ENCODE results near the gene PIBF1.
"Not testable (repeated sequence)": the region's sequence is repeated elsewhere in the genome, so short reads cannot be mapped to it uniquely, and the experiment has no call there.

The PIBF1 gene

GRCh38 chr13:72820898-72821279 is 39.0 kb downstream of the PIBF1 start:
- WGBS, 2 experiments (ENCODE audit: insufficient coverage in 2 of 2), result no CpG with 5 or more reads among the region's 1 CpG
- Histone ChIP-seq H3K4me1 (ENCODE audit: control insufficient read depth, insufficient read depth, low read length, poor library complexity, severe bottlenecking) (peaks cover 3% of the 10 kb centered on the region), H3K4me3 (ENCODE audit: extremely low read depth, insufficient read depth, low read length, poor library complexity, severe bottlenecking) (no peak overlapping the region), H3K27ac (ENCODE audit: low read depth, low read length, severe bottlenecking) (no peak overlapping the region), H3K9me3 (ENCODE audit: control insufficient read depth, low read length) (no peaks in the 10 kb centered on the region), H3K36me3 (ENCODE audit: control insufficient read depth, insufficient read depth, low read length) (peaks cover 16% of the 10 kb centered on the region)

- no peak overlapping the region for H3K27ac ChIP-seq (ENCODE audit: low read depth, low read length, severe bottlenecking)
- H3K9me3 ChIP-seq (ENCODE audit: control insufficient read depth, low read length), result no peaks in the 10 kb centered on the region
- peaks cover 23% of the 10 kb centered on the region for H3K36me3 ChIP-seq (ENCODE audit: control insufficient read depth, insufficient read depth, low read length)
- peaks cover 3% of the 10 kb centered on the region for H3K4me1 ChIP-seq (ENCODE audit: control insufficient read depth, insufficient read depth, low read length, poor library complexity, severe bottlenecking)
- H3K4me3 ChIP-seq (ENCODE audit: extremely low read depth, insufficient read depth, low read length, poor library complexity, severe bottlenecking), result no peak overlapping the region
- WGBS, 2 experiments (ENCODE audit: insufficient coverage in 2 of 2), result no CpG with 5 or more reads among the region's 2 CpGs
Measured at GRCh38 chr13:72823081-72823480, 41.1 kb downstream of the PIBF1 start.

- H3K9me3 ChIP-seq (ENCODE audit: control insufficient read depth, low read length), result no peaks in the 10 kb centered on the region
- H3K27ac ChIP-seq (ENCODE audit: low read depth, low read length, severe bottlenecking), result no peak overlapping the region
- no peak overlapping the region for H3K4me3 ChIP-seq (ENCODE audit: extremely low read depth, insufficient read depth, low read length, poor library complexity, severe bottlenecking)
- peaks cover 3% of the 10 kb centered on the region for H3K4me1 ChIP-seq (ENCODE audit: control insufficient read depth, insufficient read depth, low read length, poor library complexity, severe bottlenecking)
- 94% methylated on average over 3 of the region's 3 CpGs; no CpG with 5 or more reads in 1 of the 2 experiments for WGBS, 2 experiments (ENCODE audit: insufficient coverage in 2 of 2)
- peaks cover 23% of the 10 kb centered on the region for H3K36me3 ChIP-seq (ENCODE audit: control insufficient read depth, insufficient read depth, low read length)
Measured at GRCh38 chr13:72823724-72824123, 41.8 kb downstream of the PIBF1 start.

GRCh38 chr13:72834601-72835000 is 52.7 kb downstream of the PIBF1 start:
- Histone ChIP-seq H3K9me3 (ENCODE audit: control insufficient read depth, low read length) (no peaks in the 10 kb centered on the region), H3K36me3 (ENCODE audit: control insufficient read depth, insufficient read depth, low read length) (peaks cover 18% of the 10 kb centered on the region), H3K4me1 (ENCODE audit: control insufficient read depth, insufficient read depth, low read length, poor library complexity, severe bottlenecking) (no peaks in the 10 kb centered on the region), H3K4me3 (ENCODE audit: extremely low read depth, insufficient read depth, low read length, poor library complexity, severe bottlenecking) (no peak overlapping the region), H3K27ac (ENCODE audit: low read depth, low read length, severe bottlenecking) (no peak overlapping the region)
- no CpG with 5 or more reads among the region's 3 CpGs for WGBS, 2 experiments (ENCODE audit: insufficient coverage in 2 of 2)

GRCh38 chr13:72839831-72840426 is 58.0 kb downstream of the PIBF1 start:
- Histone ChIP-seq H3K27ac (ENCODE audit: low read depth, low read length, severe bottlenecking) (no peak overlapping the region), H3K36me3 (ENCODE audit: control insufficient read depth, insufficient read depth, low read length) (peaks cover 13% of the 10 kb centered on the region), H3K4me3 (ENCODE audit: extremely low read depth, insufficient read depth, low read length, poor library complexity, severe bottlenecking) (no peak overlapping the region), H3K4me1 (ENCODE audit: control insufficient read depth, insufficient read depth, low read length, poor library complexity, severe bottlenecking) (no peaks in the 10 kb centered on the region), H3K9me3 (ENCODE audit: control insufficient read depth, low read length) (no peaks in the 10 kb centered on the region)
- WGBS, 2 experiments (ENCODE audit: insufficient coverage in 2 of 2), result no CpG with 5 or more reads among the region's 1 CpG

DNA sequence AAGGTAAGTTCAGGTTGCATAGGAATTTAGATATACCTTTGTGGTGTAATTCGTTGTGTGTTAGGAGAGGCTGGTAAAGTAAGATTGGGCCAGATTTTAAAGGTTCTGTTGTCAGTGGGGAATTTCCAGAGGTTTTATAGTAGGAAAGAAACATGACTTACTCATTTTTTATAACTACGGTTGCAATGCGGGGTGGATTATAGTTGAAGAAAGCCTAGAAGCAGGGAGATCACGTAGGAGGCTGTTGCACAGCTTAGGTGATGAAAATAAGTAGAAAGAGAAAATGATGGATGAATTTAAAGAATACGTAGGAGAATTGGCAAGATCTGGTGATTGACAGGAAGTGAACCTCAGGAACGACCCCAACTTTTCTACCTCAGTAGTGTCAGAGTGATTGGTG is 61.1 kb downstream of the PIBF1 start:
- Histone ChIP-seq H3K27ac (ENCODE audit: low read depth, low read length, severe bottlenecking) (no peak overlapping the region), H3K4me3 (ENCODE audit: extremely low read depth, insufficient read depth, low read length, poor library complexity, severe bottlenecking) (no peak overlapping the region), H3K4me1 (ENCODE audit: control insufficient read depth, insufficient read depth, low read length, poor library complexity, severe bottlenecking) (no peaks in the 10 kb centered on the region), H3K36me3 (ENCODE audit: control insufficient read depth, insufficient read depth, low read length) (peaks cover 12% of the 10 kb centered on the region), H3K9me3 (ENCODE audit: control insufficient read depth, low read length) (no peaks in the 10 kb centered on the region)
- WGBS, 2 experiments (ENCODE audit: insufficient coverage in 2 of 2), result 95 to 100% methylated on average over 5 to 6 of the region's 6 CpGs

- peaks cover 12% of the 10 kb centered on the region for H3K36me3 ChIP-seq (ENCODE audit: control insufficient read depth, insufficient read depth, low read length)
- not testable (repeated sequence) for H3K4me1 ChIP-seq (ENCODE audit: control insufficient read depth, insufficient read depth, low read length, poor library complexity, severe bottlenecking); H3K9me3 ChIP-seq (ENCODE audit: control insufficient read depth, low read length); H3K27ac ChIP-seq (ENCODE audit: low read depth, low read length, severe bottlenecking); H3K4me3 ChIP-seq (ENCODE audit: extremely low read depth, insufficient read depth, low read length, poor library complexity, severe bottlenecking)
- no CpG with 5 or more reads among the region's 2 CpGs for WGBS, 2 experiments (ENCODE audit: insufficient coverage in 2 of 2)
Measured at GRCh38 chr13:72845148-72845547, 63.2 kb downstream of the PIBF1 start.

- no peaks in the 10 kb centered on the region for H3K4me1 ChIP-seq (ENCODE audit: control insufficient read depth, insufficient read depth, low read length, poor library complexity, severe bottlenecking)
- H3K9me3 ChIP-seq (ENCODE audit: control insufficient read depth, low read length), result no peaks in the 10 kb centered on the region
- H3K27ac ChIP-seq (ENCODE audit: low read depth, low read length, severe bottlenecking), result no peak overlapping the region
- no peak overlapping the region for H3K4me3 ChIP-seq (ENCODE audit: extremely low read depth, insufficient read depth, low read length, poor library complexity, severe bottlenecking)
- peaks cover 32% of the 10 kb centered on the region for H3K36me3 ChIP-seq (ENCODE audit: control insufficient read depth, insufficient read depth, low read length)
- no CpG with 5 or more reads among the region's 1 CpG for WGBS, 2 experiments (ENCODE audit: insufficient coverage in 2 of 2)
Measured at GRCh38 chr13:72849571-72849970, 67.6 kb downstream of the PIBF1 start.

GRCh38 chr13:72850959-72851677 is 69.2 kb downstream of the PIBF1 start:
- no peak overlapping the region for H3K27ac ChIP-seq (ENCODE audit: low read depth, low read length, severe bottlenecking)
- H3K4me1 ChIP-seq (ENCODE audit: control insufficient read depth, insufficient read depth, low read length, poor library complexity, severe bottlenecking), result no peaks in the 10 kb centered on the region
- H3K9me3 ChIP-seq (ENCODE audit: control insufficient read depth, low read length), result no peaks in the 10 kb centered on the region
- peaks cover 32% of the 10 kb centered on the region for H3K36me3 ChIP-seq (ENCODE audit: control insufficient read depth, insufficient read depth, low read length)
- no peak overlapping the region for H3K4me3 ChIP-seq (ENCODE audit: extremely low read depth, insufficient read depth, low read length, poor library complexity, severe bottlenecking)
- WGBS, 2 experiments (ENCODE audit: insufficient coverage in 2 of 2), result 89 to 92% methylated on average over 10 to 18 of the region's 18 CpGs

- Histone ChIP-seq H3K27ac (ENCODE audit: low read depth, low read length, severe bottlenecking) (no peak overlapping the region), H3K4me3 (ENCODE audit: extremely low read depth, insufficient read depth, low read length, poor library complexity, severe bottlenecking) (no peak overlapping the region), H3K36me3 (ENCODE audit: control insufficient read depth, insufficient read depth, low read length) (peaks cover 32% of the 10 kb centered on the region), H3K4me1 (ENCODE audit: control insufficient read depth, insufficient read depth, low read length, poor library complexity, severe bottlenecking) (no peaks in the 10 kb centered on the region), H3K9me3 (ENCODE audit: control insufficient read depth, low read length) (no peaks in the 10 kb centered on the region)
- WGBS, 2 experiments (ENCODE audit: insufficient coverage in 2 of 2), result 95 to 100% methylated on average over 3 of the region's 3 CpGs
Measured at GRCh38 chr13:72851678-72852014, 69.7 kb downstream of the PIBF1 start.

- Histone ChIP-seq H3K4me1 (ENCODE audit: control insufficient read depth, insufficient read depth, low read length, poor library complexity, severe bottlenecking) (no peaks in the 10 kb centered on the region), H3K9me3 (ENCODE audit: control insufficient read depth, low read length) (no peaks in the 10 kb centered on the region), H3K27ac (ENCODE audit: low read depth, low read length, severe bottlenecking) (no peak overlapping the region), H3K36me3 (ENCODE audit: control insufficient read depth, insufficient read depth, low read length) (peaks cover 30% of the 10 kb centered on the region), H3K4me3 (ENCODE audit: extremely low read depth, insufficient read depth, low read length, poor library complexity, severe bottlenecking) (no peak overlapping the region)
- 91 to 97% methylated on average over 11 to 12 of the region's 12 CpGs for WGBS, 2 experiments (ENCODE audit: insufficient coverage in 2 of 2)
Measured at GRCh38 chr13:72852207-72852606, 70.3 kb downstream of the PIBF1 start.
